ENCODE results near the gene RIPPLY2. TPM values are rescaled to one million over a fixed set of nuclear protein-coding genes. Genes with fewer than 3 reads are reported as not detected.

The RIPPLY2 gene
- total and polyA plus RNA-seq, 9 of the 15 experiments (the other 6 are each of a cell fraction or from before 2014, with no cell fraction given) = not detected

DNA sequence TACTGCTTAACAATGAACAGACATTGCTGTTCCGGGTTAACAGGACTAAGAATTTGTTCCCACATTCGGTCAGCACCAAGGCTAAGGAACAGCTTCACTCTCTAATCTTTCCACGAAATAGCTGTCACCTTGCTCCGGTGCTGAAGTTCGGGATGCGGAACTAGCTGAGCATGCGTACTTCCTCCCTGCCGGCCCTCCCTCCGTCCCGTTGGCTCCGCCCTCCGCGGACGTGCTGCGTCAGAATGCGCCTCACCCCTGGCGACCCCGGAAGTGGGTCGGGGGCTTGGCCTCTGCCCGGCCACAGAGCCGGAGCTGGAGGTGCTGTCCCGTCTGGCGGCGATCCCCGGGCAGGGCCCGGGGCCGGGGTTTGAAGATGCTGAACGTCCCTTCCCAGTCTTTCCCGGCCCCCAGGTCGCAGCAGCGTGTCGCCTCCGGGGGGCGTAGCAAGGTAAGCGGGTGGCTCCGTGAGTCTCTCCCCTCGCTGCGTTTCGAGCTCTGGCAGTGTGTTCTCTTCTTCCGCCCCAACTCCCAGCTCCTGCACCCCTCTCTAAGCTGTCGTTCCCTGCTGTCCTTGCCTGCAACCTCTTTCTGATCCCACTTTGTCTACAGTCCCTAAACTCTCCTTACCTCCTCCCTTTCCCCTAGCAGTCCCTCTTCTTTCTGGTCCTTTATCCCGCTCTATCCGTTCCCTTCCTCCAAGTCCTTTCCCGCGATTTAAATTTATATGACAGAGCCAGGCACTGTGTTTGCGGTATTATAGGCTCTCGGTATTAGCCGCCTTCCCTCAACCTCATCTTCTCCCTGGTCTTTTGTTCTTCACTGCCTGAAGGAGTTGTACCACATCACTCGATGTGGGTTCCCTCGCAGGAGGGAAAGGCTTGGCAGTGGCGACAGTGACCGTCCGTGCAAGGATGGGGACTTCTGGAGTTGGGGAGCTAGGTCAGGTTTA lies 6.5 kb downstream of the RIPPLY2 start, which contains the start of gene CYB5R4 (continued):
- TF ChIP-seq, protein P1, sequence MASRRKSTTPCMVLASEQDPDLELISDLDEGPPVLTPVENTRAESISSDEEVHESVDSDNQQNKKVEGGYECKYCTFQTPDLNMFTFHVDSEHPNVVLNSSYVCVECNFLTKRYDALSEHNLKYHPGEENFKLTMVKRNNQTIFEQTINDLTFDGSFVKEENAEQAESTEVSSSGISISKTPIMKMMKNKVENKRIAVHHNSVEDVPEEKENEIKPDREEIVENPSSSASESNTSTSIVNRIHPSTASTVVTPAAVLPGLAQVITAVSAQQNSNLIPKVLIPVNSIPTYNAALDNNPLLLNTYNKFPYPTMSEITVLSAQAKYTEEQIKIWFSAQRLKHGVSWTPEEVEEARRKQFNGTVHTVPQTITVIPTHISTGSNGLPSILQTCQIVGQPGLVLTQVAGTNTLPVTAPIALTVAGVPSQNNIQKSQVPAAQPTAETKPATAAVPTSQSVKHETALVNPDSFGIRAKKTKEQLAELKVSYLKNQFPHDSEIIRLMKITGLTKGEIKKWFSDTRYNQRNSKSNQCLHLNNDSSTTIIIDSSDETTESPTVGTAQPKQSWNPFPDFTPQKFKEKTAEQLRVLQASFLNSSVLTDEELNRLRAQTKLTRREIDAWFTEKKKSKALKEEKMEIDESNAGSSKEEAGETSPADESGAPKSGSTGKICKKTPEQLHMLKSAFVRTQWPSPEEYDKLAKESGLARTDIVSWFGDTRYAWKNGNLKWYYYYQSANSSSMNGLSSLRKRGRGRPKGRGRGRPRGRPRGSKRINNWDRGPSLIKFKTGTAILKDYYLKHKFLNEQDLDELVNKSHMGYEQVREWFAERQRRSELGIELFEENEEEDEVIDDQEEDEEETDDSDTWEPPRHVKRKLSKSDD (conservative IDR thresholded peaks at IDR 0.05; ENCODE audit: low read length) = no peak
- no peak for TF ChIP-seq ESRRB (CRISPR knock-in tag; IDR thresholded peaks at IDR 0.05; ENCODE audit: borderline replicate concordance)
- TF ChIP-seq MYNN (IDR thresholded peaks at IDR 0.05) = no peak
- peak; percentile 88 for TF ChIP-seq MYNN (CRISPR knock-in tag; IDR thresholded peaks at IDR 0.05)
- peak; percentile 74; the same call in 1 of the 2 replicates for TF ChIP-seq KLF6 (CRISPR knock-in tag; IDR thresholded peaks at IDR 0.05; ENCODE audit: borderline replicate concordance)
- no peak for TF ChIP-seq EWSR1 (IDR thresholded peaks at IDR 0.05; ENCODE audit: borderline replicate concordance, low read depth, partially characterized antibody)
- no peak for TF ChIP-seq ZC3H4 (CRISPR knock-in tag; IDR thresholded peaks at IDR 0.05; ENCODE audit: borderline replicate concordance)
- TF ChIP-seq TEAD2 (tag; IDR thresholded peaks at IDR 0.05) = peak; percentile 69
- TF ChIP-seq, protein P2, sequence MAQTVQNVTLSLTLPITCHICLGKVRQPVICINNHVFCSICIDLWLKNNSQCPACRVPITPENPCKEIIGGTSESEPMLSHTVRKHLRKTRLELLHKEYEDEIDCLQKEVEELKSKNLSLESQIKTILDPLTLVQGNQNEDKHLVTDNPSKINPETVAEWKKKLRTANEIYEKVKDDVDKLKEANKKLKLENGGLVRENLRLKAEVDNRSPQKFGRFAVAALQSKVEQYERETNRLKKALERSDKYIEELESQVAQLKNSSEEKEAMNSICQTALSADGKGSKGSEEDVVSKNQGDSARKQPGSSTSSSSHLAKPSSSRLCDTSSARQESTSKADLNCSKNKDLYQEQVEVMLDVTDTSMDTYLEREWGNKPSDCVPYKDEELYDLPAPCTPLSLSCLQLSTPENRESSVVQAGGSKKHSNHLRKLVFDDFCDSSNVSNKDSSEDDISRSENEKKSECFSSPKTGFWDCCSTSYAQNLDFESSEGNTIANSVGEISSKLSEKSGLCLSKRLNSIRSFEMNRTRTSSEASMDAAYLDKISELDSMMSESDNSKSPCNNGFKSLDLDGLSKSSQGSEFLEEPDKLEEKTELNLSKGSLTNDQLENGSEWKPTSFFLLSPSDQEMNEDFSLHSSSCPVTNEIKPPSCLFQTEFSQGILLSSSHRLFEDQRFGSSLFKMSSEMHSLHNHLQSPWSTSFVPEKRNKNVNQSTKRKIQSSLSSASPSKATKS (CRISPR knock-in tag; IDR thresholded peaks at IDR 0.05) = no peak
- TF ChIP-seq STAT5A (IDR thresholded peaks at IDR 0.05; ENCODE audit: borderline replicate concordance, low read length) = peak; percentile 99
- TF ChIP-seq, protein P3, sequence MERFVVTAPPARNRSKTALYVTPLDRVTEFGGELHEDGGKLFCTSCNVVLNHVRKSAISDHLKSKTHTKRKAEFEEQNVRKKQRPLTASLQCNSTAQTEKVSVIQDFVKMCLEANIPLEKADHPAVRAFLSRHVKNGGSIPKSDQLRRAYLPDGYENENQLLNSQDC (CRISPR knock-in tag; IDR thresholded peaks at IDR 0.05) = no peak
- peak; percentile 71 for TF ChIP-seq RBM39 (optimal IDR thresholded peaks at IDR 0.05; ENCODE audit: low read depth, low read length)
- peak; percentile 22 for TF ChIP-seq TAL1 (IDR thresholded peaks at IDR 0.05)
- no peak for TF ChIP-seq U2AF1 (optimal IDR thresholded peaks at IDR 0.05; ENCODE audit: low read depth, low read length)
- TF ChIP-seq, protein P4, sequence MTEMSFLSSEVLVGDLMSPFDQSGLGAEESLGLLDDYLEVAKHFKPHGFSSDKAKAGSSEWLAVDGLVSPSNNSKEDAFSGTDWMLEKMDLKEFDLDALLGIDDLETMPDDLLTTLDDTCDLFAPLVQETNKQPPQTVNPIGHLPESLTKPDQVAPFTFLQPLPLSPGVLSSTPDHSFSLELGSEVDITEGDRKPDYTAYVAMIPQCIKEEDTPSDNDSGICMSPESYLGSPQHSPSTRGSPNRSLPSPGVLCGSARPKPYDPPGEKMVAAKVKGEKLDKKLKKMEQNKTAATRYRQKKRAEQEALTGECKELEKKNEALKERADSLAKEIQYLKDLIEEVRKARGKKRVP (CRISPR knock-in tag; IDR thresholded peaks at IDR 0.05) = peak; percentile 69
- TF ChIP-seq HNRNPL (IDR thresholded peaks at IDR 0.05; ENCODE audit: low read depth, low read length) = no peak
- no peak for TF ChIP-seq ZNF695 (CRISPR knock-in tag; IDR thresholded peaks at IDR 0.05)
- no peak for TF ChIP-seq SMAD2 (IDR thresholded peaks at IDR 0.05; ENCODE audit: low read depth, low read length)
- no peak for TF ChIP-seq CAMTA2 (CRISPR knock-in tag; conservative IDR thresholded peaks at IDR 0.05)
- 0 out of 2 replicates have a peak, but pooled peaks have one; percentile 71 for TF ChIP-seq HIVEP1 (CRISPR knock-in tag; IDR thresholded peaks at IDR 0.05)
- no peak for TF ChIP-seq BRD4 (IDR thresholded peaks at IDR 0.05)
- peak; percentile 99 for TF ChIP-seq ELF1 (tag; IDR thresholded peaks at IDR 0.05)
- TF ChIP-seq ZNF668 (CRISPR knock-in tag; IDR thresholded peaks at IDR 0.05) = peak; percentile 91
- peak; percentile 98 for TF ChIP-seq DMBX1 (CRISPR knock-in tag; IDR thresholded peaks at IDR 0.05; ENCODE audit: borderline replicate concordance)
